Measurements from ENCODE around the gene PCDHB12. TPM values are rescaled to one million over a fixed set of nuclear protein-coding genes. Genes with fewer than 3 reads are reported as not detected.
"Not testable (repeated sequence)": the region's sequence is repeated elsewhere in the genome, so short reads cannot be mapped to it uniquely, and the experiment has no call there.

Gene PCDHB12
- total and polyA plus RNA-seq, 2 donors (not counting 1 experiment from before 2014, with no cell fraction given): not detected

- H3K27me3 Mint-ChIP-seq: peaks cover 21% of the 10 kb centered on the region
- Histone ChIP-seq H3K36me3 (replicated peaks in 1 of 2; ENCODE audit: control extremely low read depth in 1 of 2, control insufficient read depth in 1 of 2, extremely low read depth in 1 of 2, insufficient read depth in 2 of 2, low read length in 1 of 2) (no peaks in the 10 kb centered on the region), H3K4me2 (replicated peaks; ENCODE audit: low read depth, low read length, poor library complexity, severe bottlenecking) (no peak within 1 kb of the TSS), H4K20me1 (ENCODE audit: control insufficient read depth, insufficient read depth, low read length, poor library complexity, severe bottlenecking) (no peaks in the 10 kb centered on the region), H3K27me3 (replicated peaks in 1 of 4; ENCODE audit: control extremely low read depth in 1 of 4, control insufficient read depth in 3 of 4, insufficient read depth in 4 of 4, low read length in 3 of 4) (peaks cover 0 to 25% (median 12%) of the 10 kb centered on the region in 4 experiments), H3K4me3 (ENCODE audit: control extremely low read depth in 1 of 5, extremely low read depth in 1 of 5, insufficient read depth in 1 of 5, low read depth in 2 of 5, low read length in 4 of 5) (no peak within 1 kb of the TSS), H3K9ac (ENCODE audit: low read length) (no peak within 1 kb of the TSS), H3K4me1 (ENCODE audit: control insufficient read depth in 2 of 2, insufficient read depth in 2 of 2, low read length in 2 of 2) (no peaks in the 10 kb centered on the region), H3K27ac (ENCODE audit: low read length in 2 of 2) (no peak within 1 kb of the TSS), H3K79me2 (ENCODE audit: control insufficient read depth, insufficient read depth, low read length) (no peaks in the 10 kb centered on the region), H3K9me3 (ENCODE audit: control extremely low read depth in 1 of 3, control insufficient read depth in 2 of 3, insufficient read depth in 1 of 3, low read length in 2 of 3) (peaks cover 0 to 77% (median 63%) of the 10 kb centered on the region in 3 donors), H2AFZ (ENCODE audit: insufficient read depth, low read depth, low read length, poor library complexity, severe bottlenecking) (no peak within 1 kb of the TSS)
- H3K9me3 Mint-ChIP-seq (ENCODE audit: insufficient read depth): peaks cover 18% of the 10 kb centered on the region
- DNase-seq: no peak
- ChIA-PET CTCF (no interaction called here), POLR2A (no interaction called here)
- H3K4me3 Mint-ChIP-seq: no peak within 1 kb of the TSS
- H3K27ac Mint-ChIP-seq: no peak within 1 kb of the TSS
- no peak for ATAC-seq (ENCODE audit: low read depth)
- no peaks in the 10 kb centered on the region for H3K4me1 Mint-ChIP-seq
- WGBS (ENCODE audit: insufficient coverage): 34% methylated on average over 16 of the region's 16 CpGs
- TF ChIP-seq CTCF (IDR thresholded peaks at IDR 0.05) (no peak), EZH2 (IDR thresholded peaks at IDR 0.05; ENCODE audit: borderline replicate concordance, insufficient read depth, low read depth, low read length, poor library complexity, severe bottlenecking) (no peak)
- intact Hi-C loops (cut with micrococcal nuclease): no loop called here
These were observed 36.8 kb downstream of the PCDHB12 start, which contains the start of gene PCDHB15 for GRCh38 chr5:141245250-141245717. Gene PCDHB15 (plus strand): TSS chr5:141245395. CDS start chr5:141245579, 184 bp downstream.

GRCh38 chr5:141246971-141247370, 38.5 kb downstream of the PCDHB12 start:
- intact Hi-C loops (cut with micrococcal nuclease); H3K4me1 Mint-ChIP-seq; ATAC-seq (ENCODE audit: low read depth); H3K27ac Mint-ChIP-seq; H3K4me3 ChIP-seq (ENCODE audit: control extremely low read depth in 1 of 5, extremely low read depth in 1 of 5, insufficient read depth in 1 of 5, low read depth in 2 of 5, low read length in 4 of 5); H2AFZ ChIP-seq (ENCODE audit: insufficient read depth, low read depth, low read length, poor library complexity, severe bottlenecking); H3K4me3 Mint-ChIP-seq; H3K4me1 ChIP-seq (ENCODE audit: control insufficient read depth in 2 of 2, insufficient read depth in 2 of 2, low read length in 2 of 2); DNase-seq; H4K20me1 ChIP-seq (ENCODE audit: control insufficient read depth, insufficient read depth, low read length, poor library complexity, severe bottlenecking); H3K36me3 ChIP-seq (replicated peaks in 1 of 2; ENCODE audit: control extremely low read depth in 1 of 2, control insufficient read depth in 1 of 2, extremely low read depth in 1 of 2, insufficient read depth in 2 of 2, low read length in 1 of 2); H3K79me2 ChIP-seq (ENCODE audit: control insufficient read depth, insufficient read depth, low read length); CTCF ChIA-PET; H3K4me2 ChIP-seq (replicated peaks; ENCODE audit: low read depth, low read length, poor library complexity, severe bottlenecking); H3K9ac ChIP-seq (ENCODE audit: low read length); POLR2A ChIA-PET; H3K27ac ChIP-seq (ENCODE audit: low read length in 2 of 2): not testable (repeated sequence)
- WGBS (ENCODE audit: insufficient coverage): 66% methylated on average over 12 of the region's 42 CpGs
- H3K27me3 ChIP-seq (replicated peaks in 1 of 4; ENCODE audit: control extremely low read depth in 1 of 4, control insufficient read depth in 3 of 4, insufficient read depth in 4 of 4, low read length in 3 of 4): peaks cover 0 to 17% (median 11%) of the 10 kb centered on the region in 4 experiments
- Mint-ChIP-seq H3K27me3 (peaks cover 11% of the 10 kb centered on the region), H3K9me3 (ENCODE audit: insufficient read depth) (peaks cover 15% of the 10 kb centered on the region)
- peaks cover 7 to 79% (median 47%) of the 10 kb centered on the region in 3 donors for H3K9me3 ChIP-seq (ENCODE audit: control extremely low read depth in 1 of 3, control insufficient read depth in 2 of 3, insufficient read depth in 1 of 3, low read length in 2 of 3)

GRCh38 chr5:141247434-141247833, 38.9 kb downstream of the PCDHB12 start:
- H3K9me3 ChIP-seq (ENCODE audit: control extremely low read depth in 1 of 3, control insufficient read depth in 2 of 3, insufficient read depth in 1 of 3, low read length in 2 of 3): peaks cover 7 to 80% (median 45%) of the 10 kb centered on the region in 3 donors
- intact Hi-C loops (cut with micrococcal nuclease); H4K20me1 ChIP-seq (ENCODE audit: control insufficient read depth, insufficient read depth, low read length, poor library complexity, severe bottlenecking); H3K4me3 ChIP-seq (ENCODE audit: control extremely low read depth in 1 of 5, extremely low read depth in 1 of 5, insufficient read depth in 1 of 5, low read depth in 2 of 5, low read length in 4 of 5); H3K79me2 ChIP-seq (ENCODE audit: control insufficient read depth, insufficient read depth, low read length); H3K27ac ChIP-seq (ENCODE audit: low read length in 2 of 2); CTCF ChIA-PET; DNase-seq; H3K4me1 Mint-ChIP-seq; POLR2A ChIA-PET; H3K27me3 Mint-ChIP-seq; H3K36me3 ChIP-seq (replicated peaks in 1 of 2; ENCODE audit: control extremely low read depth in 1 of 2, control insufficient read depth in 1 of 2, extremely low read depth in 1 of 2, insufficient read depth in 2 of 2, low read length in 1 of 2); H3K9ac ChIP-seq (ENCODE audit: low read length); H3K4me1 ChIP-seq (ENCODE audit: control insufficient read depth in 2 of 2, insufficient read depth in 2 of 2, low read length in 2 of 2); ATAC-seq (ENCODE audit: low read depth); H3K4me2 ChIP-seq (replicated peaks; ENCODE audit: low read depth, low read length, poor library complexity, severe bottlenecking); H3K4me3 Mint-ChIP-seq; H2AFZ ChIP-seq (ENCODE audit: insufficient read depth, low read depth, low read length, poor library complexity, severe bottlenecking); H3K27ac Mint-ChIP-seq: not testable (repeated sequence)
- H3K27me3 ChIP-seq (replicated peaks in 1 of 4; ENCODE audit: control extremely low read depth in 1 of 4, control insufficient read depth in 3 of 4, insufficient read depth in 4 of 4, low read length in 3 of 4): peaks cover 0 to 17% (median 11%) of the 10 kb centered on the region in 4 experiments
- peaks cover 15% of the 10 kb centered on the region for H3K9me3 Mint-ChIP-seq (ENCODE audit: insufficient read depth)
- 68% methylated on average over 26 of the region's 34 CpGs for WGBS (ENCODE audit: insufficient coverage)

All from B cell (primary cell).